GM19397 (cell line): ENCODE measurements around the gene MCOLN2.
"Not testable (repeated sequence)": the region's sequence is repeated elsewhere in the genome, so short reads cannot be mapped to it uniquely, and the experiment has no call there.

Source experiments
- ATAC-seq: cut with Tn5 transposase; IDR thresholded peaks from one replicate; pipeline ENCODE4 v1.9.1; 2021; ENCODE audit warnings: mild to moderate bottlenecking, moderate library complexity; ENCODE audit not compliant: unreplicated experiment

The MCOLN2 gene

DNA sequence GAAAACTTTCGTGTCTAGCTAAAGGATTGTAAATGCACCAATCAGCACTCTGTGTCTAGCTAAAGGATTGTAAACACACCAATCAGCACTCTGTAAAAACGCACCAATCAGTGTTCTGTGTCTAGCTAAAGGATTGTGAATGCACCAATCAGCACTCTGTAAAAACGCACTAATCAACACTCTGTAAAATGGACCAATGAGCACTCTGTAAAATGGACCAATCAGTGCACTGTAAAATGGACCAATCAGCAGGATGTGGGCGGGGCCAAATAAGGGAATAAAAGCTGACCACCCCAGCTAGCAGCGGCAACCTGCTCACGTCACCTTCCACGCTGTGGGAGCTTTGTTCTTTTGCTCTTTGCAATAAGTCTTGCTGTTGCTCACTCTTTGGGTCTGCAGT is 94.2 kb downstream of the MCOLN2 start:
- not testable (repeated sequence) for ATAC-seq

- no peak for ATAC-seq
Measured at GRCh38 chr1:84899969-84900368, 96.9 kb downstream of the MCOLN2 start.

- no peak for ATAC-seq
Measured at GRCh38 chr1:84896279-84896678, 100.6 kb downstream of the MCOLN2 start.

DNA sequence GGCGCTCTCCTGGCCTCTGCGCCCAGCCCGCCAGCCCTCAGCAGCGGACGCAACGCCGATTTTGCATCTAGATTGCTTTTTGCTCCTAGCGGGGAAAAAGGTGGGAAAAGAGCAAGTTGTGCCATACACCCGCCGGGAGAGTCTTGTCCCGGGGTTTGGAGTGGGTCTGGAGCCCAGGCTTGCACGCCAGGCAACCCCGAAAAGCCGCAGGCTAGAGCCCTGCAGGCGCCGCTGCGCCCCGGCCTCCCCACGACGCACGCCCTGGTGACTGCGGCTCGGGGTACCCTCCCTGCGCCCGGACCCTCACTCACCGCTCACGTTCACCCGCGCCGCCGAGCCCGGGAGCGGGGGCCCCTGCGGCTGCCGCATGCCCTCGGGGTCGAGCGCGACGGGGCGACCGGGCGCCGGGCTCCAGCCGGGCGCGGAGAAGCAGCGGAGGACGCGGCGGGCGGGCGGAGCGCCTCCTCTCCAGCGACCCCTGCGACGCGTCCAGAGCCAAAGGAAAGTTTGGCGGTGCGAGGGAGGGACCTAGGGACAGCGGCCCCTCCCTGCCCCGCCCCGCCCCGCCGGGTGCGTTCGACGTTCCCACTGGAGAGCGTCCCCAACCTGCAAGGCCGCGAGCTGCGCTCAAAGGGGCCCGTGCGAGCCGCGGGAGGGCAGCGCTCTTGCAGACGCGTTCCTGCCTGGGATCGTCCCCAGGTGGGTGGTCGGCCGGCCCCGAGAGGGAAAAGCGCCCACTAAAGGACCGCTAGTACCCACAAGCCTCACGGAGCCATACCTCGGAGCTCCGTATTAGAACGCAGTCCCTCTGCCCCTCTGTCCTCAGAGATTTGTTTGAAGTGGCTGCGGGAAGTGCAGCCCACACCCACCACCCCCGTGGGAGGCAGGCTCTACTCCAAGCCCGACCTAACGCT is 104.0 kb downstream of the MCOLN2 start, which contains the start of gene LPAR3:
LPAR3 (minus strand) TSS at position 502 of the 914 bp plus-strand sequence. CDS start 27,086 bp downstream, outside the sequence.
- ATAC-seq = no peak

DNA sequence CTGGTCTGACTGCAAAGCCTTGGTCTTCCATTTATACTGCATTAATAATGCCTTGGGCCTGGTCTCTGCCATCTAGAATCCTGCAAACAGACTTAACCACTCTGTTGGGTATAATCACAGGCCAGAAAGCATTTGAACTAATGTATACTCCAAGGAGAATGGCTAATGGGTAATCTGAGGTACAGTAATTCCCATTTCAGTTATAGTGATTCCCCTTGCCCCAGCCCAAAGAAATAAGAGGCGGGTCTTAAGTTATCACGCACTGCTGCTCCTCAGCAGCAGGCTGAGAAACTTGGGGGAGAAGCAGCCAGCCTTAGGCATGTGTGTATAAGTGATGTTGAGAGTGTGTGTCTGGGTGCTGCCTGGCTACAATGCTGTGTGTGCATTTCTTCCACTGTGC is 106.3 kb downstream of the MCOLN2 start:
- ATAC-seq = no peak

DNA sequence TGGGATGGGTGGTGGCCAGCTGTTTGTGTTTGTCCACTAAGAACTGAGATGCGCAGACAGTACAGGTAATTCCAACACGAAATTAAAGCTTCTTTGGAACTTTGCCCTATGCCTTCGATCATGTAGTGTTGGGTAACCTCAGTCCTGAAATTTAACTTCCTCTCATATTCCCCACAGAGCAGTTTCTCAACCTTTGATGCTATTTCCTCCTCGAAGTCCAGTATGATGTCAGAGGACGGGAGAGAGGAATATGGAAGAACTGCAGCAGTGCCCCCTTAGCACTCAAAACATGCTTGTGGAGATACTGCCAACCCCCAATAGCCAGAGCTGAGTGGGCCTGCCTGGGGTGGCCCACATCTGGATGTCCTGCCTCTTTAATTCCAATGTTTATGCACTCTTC is 107.5 kb downstream of the MCOLN2 start:
- ATAC-seq = no peak

DNA sequence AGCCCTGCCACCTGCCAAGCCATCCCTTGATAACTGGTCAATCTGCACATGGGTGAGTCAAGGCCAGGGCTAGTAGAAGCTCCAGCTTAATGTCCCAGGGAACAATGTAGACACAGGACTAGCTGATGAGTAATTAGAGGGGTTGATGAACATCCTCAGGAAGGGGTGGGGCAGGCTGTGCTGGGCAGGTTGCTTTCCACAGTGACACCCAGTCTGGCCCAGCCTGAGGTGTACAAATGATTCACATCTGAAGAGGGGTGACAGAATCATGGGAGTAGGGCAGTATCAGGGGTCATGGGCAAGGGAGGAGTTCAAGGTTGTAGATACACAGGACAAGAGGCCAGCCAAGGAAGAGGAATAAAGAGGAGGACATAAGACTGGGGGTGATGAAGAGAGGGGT is 108.2 kb downstream of the MCOLN2 start:
- no peak for ATAC-seq

- ATAC-seq = no peak
Measured at GRCh38 chr1:84887261-84887934, 109.5 kb downstream of the MCOLN2 start.

DNA sequence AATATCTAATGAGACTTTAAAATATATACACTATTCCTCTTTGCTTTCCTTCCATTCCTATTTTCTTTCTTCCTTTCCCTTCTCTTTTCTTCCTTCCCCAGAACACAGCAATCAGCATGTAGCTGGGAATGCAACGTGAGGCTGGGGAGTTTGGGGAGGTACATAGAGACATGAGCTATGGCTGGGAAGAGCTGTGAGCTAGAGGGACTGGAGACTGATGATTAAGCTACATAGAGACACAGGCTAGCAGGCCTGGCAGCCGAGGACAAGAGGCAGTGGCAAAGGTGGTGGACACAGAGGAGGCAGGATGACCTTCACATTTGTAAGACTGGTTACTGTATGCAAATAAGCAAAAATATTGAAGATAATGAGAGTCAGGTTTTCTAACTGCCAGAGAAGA is 111.4 kb downstream of the MCOLN2 start:
- no peak for ATAC-seq

DNA sequence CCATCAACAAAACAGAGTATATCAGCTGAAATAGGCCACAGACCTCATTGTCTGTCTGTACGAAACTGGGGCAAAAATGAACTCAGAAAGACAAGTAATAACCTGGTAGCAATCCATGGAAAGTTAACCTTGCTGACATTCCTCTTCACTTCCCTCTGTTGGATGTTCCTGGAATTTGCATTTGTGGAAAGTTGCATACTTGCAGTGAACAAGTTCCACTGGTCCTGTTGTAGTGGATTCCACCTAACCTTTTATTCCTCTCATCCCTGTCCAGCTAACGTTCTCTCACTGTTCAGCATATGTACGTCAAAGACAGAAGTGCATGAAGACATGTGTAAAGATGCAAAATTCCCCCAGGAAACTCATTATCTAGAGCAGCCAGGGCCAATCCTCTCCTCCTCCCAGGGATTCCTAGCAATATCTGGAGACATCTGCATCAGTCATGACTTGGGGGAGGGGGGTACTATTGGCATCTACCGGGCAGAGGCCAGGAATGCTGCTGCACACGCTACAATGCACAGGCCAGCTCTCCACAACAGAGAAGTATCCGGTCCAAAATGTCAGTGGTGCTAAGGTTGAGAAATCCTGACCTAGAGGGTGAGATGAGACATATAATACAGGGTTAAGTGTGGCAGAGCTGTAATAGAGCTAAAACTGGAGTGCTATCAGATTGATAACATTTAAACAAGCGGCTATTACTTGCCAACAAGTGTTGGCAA is 112.1 kb downstream of the MCOLN2 start:
- no peak for ATAC-seq

GRCh38 chr1:84883286-84883685 is 113.6 kb downstream of the MCOLN2 start:
- no peak for ATAC-seq

- ATAC-seq = no peak
Measured at GRCh38 chr1:84877592-84877991, 119.3 kb downstream of the MCOLN2 start.

DNA sequence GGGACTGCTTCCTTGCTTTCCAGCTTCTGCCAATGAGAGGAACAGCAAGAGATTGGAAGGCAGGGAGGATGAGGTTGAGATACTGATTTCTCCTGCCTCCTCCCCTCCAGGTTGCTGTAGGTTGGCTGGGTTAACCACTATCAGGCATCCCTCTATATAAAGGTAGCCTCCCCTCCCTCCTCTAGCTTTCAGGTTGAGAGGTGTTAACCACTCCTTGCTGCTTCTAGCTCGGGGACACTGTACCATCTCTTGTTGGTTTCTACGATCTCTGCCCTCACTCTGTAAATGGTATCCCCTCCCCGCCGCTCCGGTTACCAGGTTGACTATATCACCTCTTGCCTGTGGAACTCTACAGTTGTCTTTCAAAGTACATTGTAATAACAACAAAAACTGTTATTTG is 120.6 kb downstream of the MCOLN2 start:
- no peak for ATAC-seq
